GM18520 (cell line): ENCODE results near the gene CENPK.
"Not testable (repeated sequence)": the region's sequence is repeated elsewhere in the genome, so short reads cannot be mapped to it uniquely, and the experiment has no call there.

ENCODE experiments used
- ATAC-seq: cut with Tn5 transposase; IDR thresholded peaks from one replicate; pipeline ENCODE4 v1.9.1; 2021; ENCODE audit not compliant: unreplicated experiment

Gene CENPK

DNA sequence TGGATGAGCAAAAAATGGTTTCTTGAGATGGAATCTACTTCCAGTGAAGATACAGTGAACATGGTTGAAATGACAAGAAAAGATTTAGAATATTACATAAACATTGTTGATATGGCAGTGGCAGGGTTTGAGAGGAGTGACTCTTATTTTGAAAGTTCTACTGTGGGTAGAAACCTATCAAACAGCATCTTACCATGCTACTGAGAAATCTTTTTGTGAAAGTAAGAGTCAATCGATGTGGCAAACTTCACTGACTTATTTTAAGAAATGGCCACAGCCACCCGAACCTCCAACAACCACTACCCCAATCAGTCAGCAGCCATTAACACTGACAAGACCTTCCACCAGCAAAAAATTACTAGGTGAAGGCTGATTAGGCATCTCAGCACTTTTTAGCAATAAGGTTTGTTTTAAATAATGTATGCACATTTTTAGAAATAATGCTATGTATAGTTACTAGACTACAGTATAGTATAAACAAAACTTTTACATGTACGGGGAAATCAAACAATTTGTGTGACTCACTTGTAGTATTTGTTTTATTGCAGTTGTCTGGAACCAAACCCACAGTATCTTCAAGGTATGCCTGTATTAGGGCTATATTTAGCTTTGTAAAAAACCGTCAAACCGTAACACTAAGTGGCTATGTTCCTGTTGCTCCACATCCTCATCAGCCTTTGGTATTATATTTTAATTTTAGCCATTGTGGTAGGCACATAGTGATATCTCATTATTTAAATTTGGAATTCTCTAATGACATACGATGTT lies 50.6 kb downstream of the CENPK start:
- ATAC-seq = no peak

DNA sequence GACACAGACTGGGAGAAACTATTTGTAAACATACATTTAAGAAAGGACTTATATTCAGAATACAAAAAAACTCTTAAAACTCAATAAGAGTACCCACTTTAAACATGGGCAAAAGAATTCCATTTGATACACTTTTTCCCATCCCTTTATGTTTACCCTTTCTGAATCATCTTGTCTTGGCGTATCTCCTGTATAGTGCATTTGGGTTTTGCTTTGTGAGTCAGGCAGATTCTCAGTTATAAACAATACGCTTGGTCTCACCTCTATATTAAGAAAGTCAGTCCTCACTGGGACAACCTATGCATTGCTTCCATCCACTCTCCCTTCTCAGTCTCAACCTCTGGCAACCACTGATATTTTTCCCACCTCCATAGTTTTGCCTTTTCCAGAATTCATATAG lies 54.0 kb downstream of the CENPK start:
- no peak for ATAC-seq

DNA sequence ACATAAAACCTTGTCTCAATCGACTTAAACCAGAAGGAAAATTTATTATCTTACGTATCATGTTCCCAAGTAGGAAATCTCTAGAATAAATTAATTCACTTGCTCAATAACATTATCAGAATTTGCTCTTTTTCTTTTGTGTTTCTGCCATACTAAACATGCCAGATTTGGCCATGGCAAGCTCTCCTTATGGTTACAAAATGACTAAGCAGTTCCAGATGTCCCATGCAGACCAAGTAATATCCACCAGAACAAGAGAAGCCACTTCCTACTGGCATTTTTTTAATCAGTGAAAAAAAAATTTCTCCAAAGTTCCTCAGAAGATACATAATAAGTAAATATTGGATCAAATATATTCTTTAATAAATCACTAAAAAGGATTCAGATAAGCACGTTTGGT lies 56.0 kb downstream of the CENPK start:
- no peak for ATAC-seq

DNA sequence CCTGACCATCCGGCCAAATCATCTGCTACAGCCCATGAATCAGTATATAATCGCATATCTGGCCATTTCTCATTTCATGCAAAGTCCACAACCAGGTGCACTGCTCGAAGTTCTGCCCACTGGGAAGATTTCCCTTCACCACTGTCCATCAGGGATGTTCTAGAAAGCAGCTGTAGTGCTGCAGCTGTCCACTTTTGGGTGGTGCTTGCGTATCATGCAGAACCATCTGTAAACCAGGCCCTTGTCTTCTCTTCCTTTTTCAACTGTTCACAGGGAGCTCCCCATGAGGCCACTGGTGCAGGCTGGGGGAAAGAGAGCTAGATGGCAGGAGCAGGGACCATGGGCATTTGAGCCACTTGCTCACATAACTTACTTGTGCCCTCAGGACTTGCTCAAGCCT lies 73.8 kb downstream of the CENPK start:
- ATAC-seq = no peak

DNA sequence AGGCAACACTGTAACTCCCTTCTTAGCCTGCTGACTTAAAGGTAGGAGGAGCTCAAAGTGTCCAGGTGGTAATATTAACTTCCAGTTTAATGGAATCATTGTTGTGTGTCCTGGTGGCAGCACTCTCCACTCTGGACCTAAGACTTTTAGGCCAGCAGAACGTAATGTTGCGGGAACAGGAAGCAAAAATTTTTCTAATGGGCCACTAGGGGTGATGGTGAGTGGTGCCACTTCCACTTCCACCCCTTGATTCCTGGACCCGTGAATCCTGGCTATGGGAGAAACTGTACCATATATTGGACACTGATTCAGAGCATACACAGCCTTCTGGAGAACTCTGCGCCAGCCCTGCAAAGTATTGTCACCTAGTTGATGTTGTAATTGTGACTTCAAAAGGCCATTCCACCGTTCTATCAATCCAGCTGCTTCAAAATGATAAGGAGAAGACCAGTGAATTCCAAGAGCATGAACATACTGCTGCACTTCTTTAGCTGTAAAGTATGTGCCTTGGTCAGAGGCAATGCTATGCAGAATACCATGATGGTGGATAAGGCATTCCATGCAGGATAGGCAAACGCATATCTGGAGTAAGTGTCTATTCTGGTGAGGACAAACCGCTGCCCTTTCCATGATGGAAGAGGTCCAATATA lies 74.8 kb downstream of the CENPK start:
- not testable (repeated sequence) for ATAC-seq

DNA sequence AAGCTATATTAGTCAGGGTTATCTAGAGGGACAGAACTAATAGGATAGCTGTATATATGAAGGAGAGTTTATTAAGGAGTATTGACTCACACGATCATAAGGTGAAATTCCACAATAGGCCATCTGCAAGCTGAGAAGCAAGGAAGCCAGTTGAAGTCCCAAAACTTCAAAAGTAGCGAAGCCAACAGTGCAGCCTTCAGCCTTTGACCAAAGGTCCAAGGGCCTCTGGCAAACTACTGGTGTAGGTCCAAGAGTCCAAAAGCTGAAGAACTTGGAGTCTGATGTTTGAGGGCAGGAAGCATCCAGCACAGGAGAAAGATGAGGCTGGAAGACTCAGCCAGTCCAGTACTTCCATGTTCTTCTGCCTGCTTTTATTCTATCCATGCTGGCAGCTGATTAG lies 76.2 kb downstream of the CENPK start:
- not testable (repeated sequence) for ATAC-seq

DNA sequence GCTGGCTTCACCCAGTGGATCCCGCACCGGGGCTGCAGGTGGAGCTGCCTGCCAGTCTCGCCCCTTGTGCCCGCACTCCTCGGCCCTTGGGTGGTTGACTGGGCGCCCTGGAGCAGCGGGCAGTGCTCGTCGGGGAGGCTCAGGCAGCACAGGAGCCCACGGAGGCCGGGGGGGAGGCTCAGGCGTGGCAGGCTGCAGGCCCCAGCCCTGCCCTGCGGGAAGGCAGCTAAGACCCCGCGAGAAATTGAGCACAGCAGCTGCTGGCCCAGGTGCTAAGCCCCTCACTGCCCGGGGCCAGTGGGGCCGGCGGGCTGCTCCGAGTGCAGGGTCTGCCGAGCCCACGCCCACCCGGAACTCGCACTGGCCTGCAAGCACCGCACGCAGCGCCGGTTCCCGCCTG lies 77.6 kb downstream of the CENPK start:
- no peak for ATAC-seq

DNA sequence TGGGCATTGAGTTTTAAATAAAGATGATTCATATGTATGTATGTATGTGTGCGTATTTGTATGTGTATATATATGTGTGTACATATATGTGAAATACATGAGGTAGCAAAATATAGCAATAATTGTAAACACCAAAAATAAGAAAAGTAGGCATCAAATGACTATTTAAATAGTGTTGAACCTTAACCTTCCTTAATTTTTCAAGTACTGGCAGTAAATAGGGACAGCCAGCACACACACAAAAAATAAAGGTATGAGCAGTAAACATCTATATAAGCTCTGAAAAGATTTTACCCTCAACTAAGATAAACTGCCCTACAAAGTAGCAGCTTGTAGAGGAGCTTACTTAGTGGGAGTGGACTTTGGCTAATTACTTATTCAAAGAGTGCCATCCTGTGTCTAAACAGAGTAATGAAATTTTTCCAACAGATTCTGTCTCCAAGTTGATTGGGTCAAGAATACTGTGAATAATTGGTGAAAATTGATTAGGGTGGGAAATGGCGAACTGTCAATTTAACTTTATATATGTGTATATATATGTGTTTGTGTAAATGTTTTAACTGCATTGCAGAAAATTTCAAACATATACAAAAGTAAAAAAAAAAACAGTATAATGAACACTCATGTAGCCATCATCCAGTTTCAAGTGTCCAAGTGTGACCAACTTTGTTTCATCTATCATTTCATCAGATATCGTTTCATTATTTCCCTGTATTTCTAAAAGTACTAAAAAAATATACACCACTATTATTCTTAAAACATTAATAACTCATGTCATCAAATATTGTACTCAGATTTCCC lies 79.2 kb downstream of the CENPK start:
- peak; percentile 50 for ATAC-seq

DNA sequence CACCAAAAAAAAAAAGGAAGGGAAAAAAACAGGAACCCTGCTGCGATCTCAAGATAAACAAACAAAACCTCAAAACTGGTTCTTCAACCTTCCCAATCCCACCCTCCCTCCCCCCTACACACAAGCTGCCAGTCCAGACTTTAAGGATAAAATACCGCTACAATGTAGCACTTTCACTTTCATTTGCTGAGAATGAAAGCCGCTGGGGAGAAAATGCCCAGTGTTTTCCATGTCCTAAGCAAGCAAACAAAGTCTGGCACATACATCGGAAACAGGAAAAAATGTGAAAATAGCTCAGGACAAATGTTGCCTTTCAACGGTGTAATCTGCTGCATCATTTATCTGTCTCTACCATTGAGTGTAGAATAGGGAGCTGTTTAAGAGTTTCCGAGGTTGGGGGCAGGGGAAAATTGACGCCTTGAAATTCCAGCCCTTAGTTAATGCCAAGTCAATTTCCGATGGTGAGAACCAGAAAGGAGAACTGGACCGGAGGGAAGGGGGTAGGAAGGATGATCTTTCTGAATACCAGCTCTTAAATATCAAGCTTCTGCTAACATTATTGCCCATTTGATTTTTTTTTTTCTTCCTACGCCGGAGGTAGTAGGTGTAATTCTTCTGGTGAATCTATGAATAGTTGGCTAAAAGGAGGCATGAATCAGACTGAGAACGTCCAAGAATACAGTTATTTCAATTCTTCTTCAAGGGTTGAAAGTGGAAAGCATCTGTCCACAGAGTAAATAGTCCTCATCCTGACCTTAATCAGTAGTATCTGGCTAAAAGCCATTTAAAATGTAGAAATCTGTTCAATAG lies 80.0 kb downstream of the CENPK start:
- ATAC-seq = no peak

DNA sequence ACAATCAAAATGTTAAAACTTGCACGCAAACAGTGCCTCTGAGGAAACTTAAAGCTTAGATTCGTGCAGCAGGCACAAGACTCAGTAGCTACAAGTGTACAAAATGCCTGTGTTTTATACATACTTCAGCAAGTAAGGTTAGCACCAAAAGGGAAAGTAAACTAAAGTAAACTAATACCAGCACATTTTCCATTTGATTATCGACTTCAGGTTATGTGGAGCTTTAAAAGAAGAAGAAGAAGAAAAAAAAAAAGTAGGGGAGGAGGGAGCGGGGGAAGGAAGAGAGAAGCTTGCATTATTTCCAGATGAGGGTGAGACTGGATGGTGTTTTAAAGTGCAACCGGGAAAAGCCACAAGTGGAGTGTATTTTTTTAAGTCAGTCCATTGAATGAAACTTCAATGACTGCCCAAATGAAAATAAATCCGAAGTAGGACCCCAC lies 80.7 kb downstream of the CENPK start:
- ATAC-seq = peak; percentile 1

DNA sequence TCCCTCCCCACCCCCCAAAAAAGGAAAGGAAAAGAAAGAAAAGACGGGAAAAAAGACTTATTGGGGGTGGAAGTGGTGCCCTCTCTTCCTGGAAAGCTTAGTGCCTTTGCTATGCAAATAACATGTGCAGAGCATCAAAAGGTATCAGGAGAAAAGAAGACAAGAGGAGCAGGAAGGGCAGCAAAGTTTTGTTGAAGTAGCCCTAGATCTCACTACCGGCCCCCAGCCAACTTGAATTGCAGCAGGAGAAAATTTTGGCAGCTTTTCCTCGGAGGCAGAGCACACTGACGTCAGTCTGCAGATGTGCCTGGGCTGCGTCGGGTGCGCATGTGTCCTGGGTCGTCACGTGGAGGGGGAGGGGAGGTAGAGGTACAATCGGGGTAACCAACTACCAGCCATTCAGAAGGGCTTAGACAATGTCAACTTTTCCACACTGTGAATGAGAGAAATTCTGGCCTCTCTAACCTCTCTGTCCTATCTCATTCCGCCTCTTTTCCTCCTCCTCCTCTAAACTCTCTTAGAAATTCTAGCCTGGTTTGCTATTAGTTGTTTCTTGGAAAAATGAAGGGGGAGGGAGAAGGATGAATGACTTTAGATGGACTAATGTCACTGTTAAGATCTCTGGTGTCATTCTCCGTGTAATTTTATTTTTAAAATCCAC lies 81.2 kb downstream of the CENPK start, which contains the start of gene ADAMTS6:
ADAMTS6 (minus strand) TSS at position 286 of the 661 bp plus-strand sequence. CDS start 8,247 bp downstream, outside the sequence.
- ATAC-seq = peak; percentile 64

DNA sequence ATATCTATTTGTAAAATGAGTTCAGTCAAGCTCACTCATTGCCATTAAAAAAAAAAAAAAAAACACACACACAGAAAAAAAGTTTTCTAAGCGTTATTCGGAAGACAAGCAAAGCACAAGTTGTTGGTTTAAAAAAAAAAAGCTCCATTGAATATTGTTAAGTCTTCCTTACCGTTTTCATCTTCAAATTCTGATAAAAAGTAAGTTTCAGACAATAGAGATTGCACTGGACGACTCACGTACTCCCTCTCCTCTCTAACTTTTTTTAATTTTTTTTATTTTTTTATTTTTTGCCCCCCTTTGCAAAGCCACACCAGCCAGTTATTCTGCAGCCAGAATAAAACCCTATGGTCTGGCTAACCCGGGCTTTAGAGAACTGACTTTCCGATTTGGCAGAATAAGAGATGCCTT lies 81.8 kb downstream of the CENPK start:
- ATAC-seq = no peak

DNA sequence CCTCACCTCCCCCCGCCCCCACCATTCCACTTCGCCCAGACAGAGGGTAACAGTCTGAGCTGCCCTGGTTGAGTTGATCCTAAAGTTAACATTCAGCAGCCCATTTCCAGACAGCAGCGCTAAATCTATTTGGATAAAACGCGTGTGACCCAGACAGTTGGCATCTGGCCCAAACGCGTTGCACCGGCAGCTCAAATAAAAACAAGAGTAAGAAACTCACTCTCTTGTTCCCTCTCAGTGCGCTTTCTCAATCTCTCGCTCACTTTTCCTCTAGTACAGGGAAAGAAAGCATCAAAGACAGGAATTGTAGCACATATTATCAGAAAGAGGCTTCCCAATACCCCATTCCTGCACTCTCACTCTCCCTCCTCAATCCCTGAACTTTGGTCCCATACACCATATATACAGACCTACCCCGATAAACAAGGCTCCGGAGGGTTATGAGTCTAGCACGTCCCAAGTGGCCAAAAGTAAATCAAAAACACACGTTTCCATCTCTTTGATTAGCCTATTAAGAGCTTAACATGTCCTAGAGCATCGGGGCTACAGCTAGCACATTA lies 82.6 kb downstream of the CENPK start:
- ATAC-seq = no peak

DNA sequence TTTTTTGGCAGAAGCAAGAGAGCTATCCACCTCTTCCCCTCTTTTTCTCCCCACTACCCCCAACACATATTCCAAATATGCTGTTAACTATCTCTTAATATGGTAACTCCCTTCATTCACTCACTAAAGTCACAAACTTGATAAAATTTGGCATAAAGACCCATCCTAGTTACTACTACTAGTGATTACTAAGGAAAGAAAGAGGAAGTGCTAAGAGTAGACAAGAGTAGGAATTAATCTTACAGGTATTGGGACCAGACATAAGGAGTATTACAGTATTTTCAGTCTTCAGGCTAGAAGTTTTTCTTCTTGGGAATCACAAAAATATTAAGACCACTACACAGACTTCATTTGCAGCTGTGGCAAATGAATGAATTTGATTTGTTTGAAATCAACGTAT lies 83.4 kb downstream of the CENPK start:
- no peak for ATAC-seq

DNA sequence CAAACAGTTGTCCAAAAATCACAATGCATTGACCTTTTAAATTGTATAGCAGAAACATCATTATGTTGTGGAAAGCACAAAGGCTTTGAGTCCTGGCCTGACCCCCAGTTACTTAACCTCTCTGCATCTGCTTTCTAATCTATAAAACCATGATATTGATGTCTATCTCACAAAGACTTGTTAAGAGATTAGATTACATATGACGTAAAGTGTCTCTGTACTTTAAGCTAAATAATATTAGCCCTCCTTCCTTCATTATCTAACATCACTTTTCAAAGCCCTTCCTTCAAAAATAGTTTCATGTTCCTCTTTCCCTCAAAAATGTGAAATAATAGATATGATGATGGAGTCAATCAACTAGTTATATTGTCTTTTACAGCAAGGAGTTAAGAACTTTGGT lies 84.6 kb downstream of the CENPK start:
- no peak for ATAC-seq

DNA sequence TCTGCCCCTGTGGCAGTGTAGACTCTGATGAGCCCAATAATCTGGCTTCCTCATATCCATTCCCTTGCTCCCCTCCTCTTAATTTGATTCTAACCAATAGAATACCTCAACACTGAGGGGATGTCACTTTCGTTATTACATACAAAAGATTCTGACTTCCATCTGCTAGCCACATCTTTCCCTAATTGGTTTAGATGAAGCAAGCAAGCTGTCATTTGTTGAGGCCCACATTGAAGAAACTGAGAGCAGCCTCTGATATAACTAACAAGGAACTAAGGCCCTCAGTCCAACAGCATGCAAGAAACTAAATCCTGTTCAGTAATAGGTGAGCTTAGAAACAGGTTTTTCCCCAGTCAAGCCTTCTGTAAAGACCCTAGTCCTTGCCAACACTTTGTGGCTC lies 87.1 kb downstream of the CENPK start:
- no peak for ATAC-seq

DNA sequence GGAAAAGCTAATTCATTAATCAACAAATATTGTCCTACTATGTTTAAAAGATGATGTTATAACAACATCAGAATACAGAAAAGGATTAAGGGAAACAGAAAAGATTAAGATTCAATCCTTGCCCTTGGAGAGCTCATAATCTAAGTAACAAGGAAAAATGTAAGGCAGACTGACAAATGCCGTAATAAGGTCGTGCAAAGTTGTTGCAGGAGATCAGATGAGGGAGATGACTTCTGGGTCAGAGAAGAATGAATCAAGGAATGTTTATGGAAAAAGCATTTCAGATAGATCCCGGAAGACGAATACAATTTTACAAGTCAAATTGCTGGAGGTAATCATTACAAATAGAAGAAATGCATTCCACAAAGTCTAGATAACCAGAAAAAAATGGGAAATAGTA lies 87.6 kb downstream of the CENPK start:
- ATAC-seq = no peak

DNA sequence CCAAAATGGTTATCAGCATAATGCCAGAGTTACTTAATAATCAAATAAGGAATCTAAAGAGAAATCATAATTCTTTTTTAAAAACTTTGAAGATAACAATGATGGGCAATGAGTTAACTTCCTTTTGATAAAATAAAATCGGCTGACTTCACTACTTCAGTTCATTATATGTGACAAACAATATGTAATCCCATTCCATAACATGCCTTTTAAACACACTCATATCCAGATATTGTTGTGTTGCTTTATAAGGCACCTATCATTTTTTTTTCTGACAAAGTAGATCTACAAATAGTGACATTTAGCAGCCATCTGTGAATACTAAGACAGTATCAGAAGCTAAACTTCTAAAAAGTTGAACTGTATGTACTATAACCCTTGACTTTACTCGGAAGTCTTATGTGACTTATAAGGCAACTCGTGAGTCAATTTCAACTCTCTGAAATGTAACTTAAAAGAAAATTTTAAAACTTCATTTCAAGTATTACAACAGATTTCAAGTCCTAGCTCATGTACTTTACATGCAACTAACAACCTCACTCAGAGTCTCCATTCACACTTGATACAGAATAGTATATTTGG lies 88.7 kb downstream of the CENPK start:
- ATAC-seq = no peak

DNA sequence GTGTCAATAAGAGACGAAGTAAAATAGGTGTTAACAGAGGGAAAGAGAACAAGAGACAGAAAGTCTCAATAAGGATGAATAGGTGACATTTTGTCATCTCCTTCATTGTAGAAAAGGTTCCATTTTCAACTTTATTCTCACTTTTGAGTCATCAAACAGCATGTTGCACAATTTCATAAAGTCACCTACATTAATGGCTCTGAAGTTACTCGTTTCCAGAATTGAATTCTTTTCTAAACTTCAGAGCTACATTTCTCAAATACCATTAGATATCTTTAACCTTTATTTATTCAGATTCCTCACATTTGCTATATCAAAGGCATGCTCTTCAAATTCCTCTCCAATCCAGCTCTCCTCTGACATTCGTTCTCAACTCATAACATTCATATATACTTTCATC lies 94.3 kb downstream of the CENPK start:
- ATAC-seq = no peak
